ENCODE measurements around the gene MRPS10.

DNA sequence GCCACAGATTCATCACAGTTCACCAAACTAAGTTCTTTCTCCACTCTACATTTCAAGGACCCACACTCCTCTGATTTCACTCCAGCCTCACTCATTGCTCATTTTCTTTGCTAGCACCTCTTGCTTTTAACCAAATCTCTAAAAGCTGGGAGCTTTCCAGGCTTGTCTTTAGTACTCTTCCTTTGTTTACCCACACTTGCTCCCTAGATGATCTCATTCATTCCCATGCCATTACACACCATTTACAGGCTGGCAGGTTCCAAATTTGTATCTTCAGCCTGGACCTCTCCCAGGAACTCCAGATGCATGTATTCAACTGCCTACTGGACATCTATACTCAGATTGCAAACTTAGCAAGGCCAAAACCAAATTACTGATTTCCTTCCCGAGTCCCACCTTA lies 17.6 kb downstream of the MRPS10 start:
- TF ChIP-seq, protein P1, sequence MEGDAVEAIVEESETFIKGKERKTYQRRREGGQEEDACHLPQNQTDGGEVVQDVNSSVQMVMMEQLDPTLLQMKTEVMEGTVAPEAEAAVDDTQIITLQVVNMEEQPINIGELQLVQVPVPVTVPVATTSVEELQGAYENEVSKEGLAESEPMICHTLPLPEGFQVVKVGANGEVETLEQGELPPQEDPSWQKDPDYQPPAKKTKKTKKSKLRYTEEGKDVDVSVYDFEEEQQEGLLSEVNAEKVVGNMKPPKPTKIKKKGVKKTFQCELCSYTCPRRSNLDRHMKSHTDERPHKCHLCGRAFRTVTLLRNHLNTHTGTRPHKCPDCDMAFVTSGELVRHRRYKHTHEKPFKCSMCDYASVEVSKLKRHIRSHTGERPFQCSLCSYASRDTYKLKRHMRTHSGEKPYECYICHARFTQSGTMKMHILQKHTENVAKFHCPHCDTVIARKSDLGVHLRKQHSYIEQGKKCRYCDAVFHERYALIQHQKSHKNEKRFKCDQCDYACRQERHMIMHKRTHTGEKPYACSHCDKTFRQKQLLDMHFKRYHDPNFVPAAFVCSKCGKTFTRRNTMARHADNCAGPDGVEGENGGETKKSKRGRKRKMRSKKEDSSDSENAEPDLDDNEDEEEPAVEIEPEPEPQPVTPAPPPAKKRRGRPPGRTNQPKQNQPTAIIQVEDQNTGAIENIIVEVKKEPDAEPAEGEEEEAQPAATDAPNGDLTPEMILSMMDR (IDR thresholded peaks at IDR 0.05) = no peak
- TF ChIP-seq EZH2 (IDR thresholded peaks at IDR 0.05; ENCODE audit: borderline replicate concordance, insufficient read depth, low read depth, low read length, poor library complexity, severe bottlenecking) = no peak
